Nephron (organoid): Measurements from ENCODE around the gene SPG7.
"Not testable (repeated sequence)": the region's sequence is repeated elsewhere in the genome, so short reads cannot be mapped to it uniquely, and the experiment has no call there.

Experiments used
- H3K27ac Mint-ChIP-seq, 3 experiments: 2 replicates each; pipeline ENCODE4 v1.8.0; 2020; ENCODE audit warnings: mixed read lengths in 3 of 3, mild to moderate bottlenecking in 2 of 3, moderate library complexity in 1 of 3
- H3K27me3 Mint-ChIP-seq: 2 replicates; pipeline ENCODE4 v1.8.0; 2021; ENCODE audit warnings: low read depth, mild to moderate bottlenecking, moderate library complexity, mixed read lengths
- H3K36me3 Mint-ChIP-seq: 2 replicates; pipeline ENCODE4 v1.8.0; 2020; ENCODE audit warnings: low read depth, mixed read lengths
- H3K4me1 Mint-ChIP-seq: 2 replicates; pipeline ENCODE4 v1.8.0; 2020; ENCODE audit warnings: mixed read lengths
- H3K4me3 Mint-ChIP-seq, 3 experiments: 2 replicates each; pipeline ENCODE4 v1.8.0; 2020; ENCODE audit warnings: mild to moderate bottlenecking in 3 of 3, mixed read lengths in 3 of 3, moderate library complexity in 2 of 3
- H3K9me3 Mint-ChIP-seq: 2 replicates; pipeline ENCODE4 v1.8.0; 2020; ENCODE audit warnings: mixed read lengths
- CTCF ChIP-seq, 3 experiments: fragments of 200-600 bp; sonication (generic); IDR thresholded peaks; one replicate each; pipeline ENCODE4 v1.5.0; 2021; ENCODE audit warnings: antibody characterized with exemption in 3 of 3; ENCODE audit not compliant: unreplicated experiment in 3 of 3

SPG7 gene

GRCh38 chr16:89507834-89508590 lies at the start of gene SPG7:
SPG7 (plus strand) TSS chr16:89508403; CDS start chr16:89508418, 15 bp downstream.
- Mint-ChIP-seq H3K27ac (peak within 1 kb of the TSS; percentile 93 to 99 (median 97)), H3K4me1 (peaks cover 24% of the 10 kb centered on the region), H3K27me3 (peaks cover 3% of the 10 kb centered on the region), H3K4me3 (peak within 1 kb of the TSS; percentile 96 to 99 (median 99)), H3K9me3 (no peaks in the 10 kb centered on the region), H3K36me3 (peaks cover 8% of the 10 kb centered on the region)
- no peak for TF ChIP-seq CTCF (IDR thresholded peaks at IDR 0.05; ENCODE audit: unreplicated experiment in 3 of 3)

- no peak for TF ChIP-seq CTCF (IDR thresholded peaks at IDR 0.05; ENCODE audit: unreplicated experiment in 3 of 3)
- Mint-ChIP-seq H3K4me1 (peaks cover 17% of the 10 kb centered on the region), H3K9me3 (peaks cover 10% of the 10 kb centered on the region), H3K36me3 (peaks cover 44% of the 10 kb centered on the region), H3K4me3 (no peak overlapping the region), H3K27me3 (no peaks in the 10 kb centered on the region), H3K27ac (peak overlapping the region in 1 of 3 experiments; percentile 26)
These were observed 49.7 kb upstream of the SPG7 start for GRCh38 chr16:89458551-89458950.

- TF ChIP-seq CTCF (IDR thresholded peaks at IDR 0.05; ENCODE audit: unreplicated experiment in 3 of 3), result no peak
- no peak overlapping the region for H3K4me3 Mint-ChIP-seq
- H3K4me1 Mint-ChIP-seq, result peaks cover 13% of the 10 kb centered on the region
- peak overlapping the region in 1 of 3 experiments; percentile 26 for H3K27ac Mint-ChIP-seq
- H3K9me3 Mint-ChIP-seq, result peaks cover 10% of the 10 kb centered on the region
- no peaks in the 10 kb centered on the region for H3K27me3 Mint-ChIP-seq
- peaks cover 44% of the 10 kb centered on the region for H3K36me3 Mint-ChIP-seq
These were observed 49.2 kb upstream of the SPG7 start for GRCh38 chr16:89458967-89459366.

- H3K9me3 Mint-ChIP-seq, result peaks cover 10% of the 10 kb centered on the region
- peaks cover 20% of the 10 kb centered on the region for H3K4me1 Mint-ChIP-seq
- no peak overlapping the region for H3K4me3 Mint-ChIP-seq
- H3K27me3 Mint-ChIP-seq, result no peaks in the 10 kb centered on the region
- no peak overlapping the region for H3K27ac Mint-ChIP-seq
- no peak for TF ChIP-seq CTCF (IDR thresholded peaks at IDR 0.05; ENCODE audit: unreplicated experiment in 3 of 3)
- H3K36me3 Mint-ChIP-seq, result peaks cover 51% of the 10 kb centered on the region
These were observed 47.6 kb upstream of the SPG7 start for GRCh38 chr16:89460556-89460955.

- Mint-ChIP-seq H3K36me3 (peaks cover 50% of the 10 kb centered on the region), H3K4me1 (peaks cover 28% of the 10 kb centered on the region), H3K9me3 (peaks cover 10% of the 10 kb centered on the region)
- H3K27me3 Mint-ChIP-seq, H3K27ac Mint-ChIP-seq, H3K4me3 Mint-ChIP-seq: not testable (repeated sequence)
These were observed 46.3 kb upstream of the SPG7 start for GRCh38 chr16:89461890-89462289.

- H3K27me3 Mint-ChIP-seq, H3K4me3 Mint-ChIP-seq, H3K27ac Mint-ChIP-seq: not testable (repeated sequence)
- H3K36me3 Mint-ChIP-seq, result peaks cover 49% of the 10 kb centered on the region
- peaks cover 10% of the 10 kb centered on the region for H3K9me3 Mint-ChIP-seq
- peaks cover 30% of the 10 kb centered on the region for H3K4me1 Mint-ChIP-seq
These were observed 45.6 kb upstream of the SPG7 start for GRCh38 chr16:89462639-89463038.

GRCh38 chr16:89463312-89463711 lies 44.9 kb upstream of the SPG7 start:
- not testable (repeated sequence) for H3K27me3 Mint-ChIP-seq, H3K4me3 Mint-ChIP-seq, H3K27ac Mint-ChIP-seq
- Mint-ChIP-seq H3K4me1 (peaks cover 30% of the 10 kb centered on the region), H3K9me3 (peaks cover 10% of the 10 kb centered on the region), H3K36me3 (peaks cover 47% of the 10 kb centered on the region)
